ENCODE results near the gene SSBP1. TPM values are rescaled to one million over a fixed set of nuclear protein-coding genes. Genes with fewer than 3 reads are reported as not detected.

SSBP1 gene
- polyA plus RNA-seq, 3 donors = 66.9 to 197 (median 184) TPM

- Histone ChIP-seq H2AFZ (ENCODE audit: insufficient read depth, low read depth, low read length, poor library complexity, severe bottlenecking) (no peak overlapping the region), H3K4me2 (replicated peaks; ENCODE audit: extremely low read depth, low read length, poor library complexity, severe bottlenecking) (no peak overlapping the region), H3K36me3 (replicated peaks in 1 of 2; ENCODE audit: control insufficient read depth in 1 of 2, insufficient read depth in 2 of 2, low read length in 2 of 2) (peaks cover 68 to 72% of the 10 kb centered on the region in 2 donors), H4K20me1 (ENCODE audit: insufficient read depth, low read length) (no peaks in the 10 kb centered on the region), H3K27me3 (ENCODE audit: control insufficient read depth in 2 of 2, insufficient read depth in 2 of 2, low read length in 2 of 2) (no peaks in the 10 kb centered on the region), H3K9ac (ENCODE audit: insufficient read depth, low read length, poor library complexity, severe bottlenecking) (no peak overlapping the region), H3K79me2 (ENCODE audit: insufficient read depth, low read length) (peaks cover 32% of the 10 kb centered on the region), H3K4me3 (replicated peaks in 1 of 3; ENCODE audit: low read depth in 2 of 3, low read length in 3 of 3) (no peak overlapping the region), H3K27ac (ENCODE audit: low read depth in 1 of 2, low read length in 2 of 2) (no peak overlapping the region), H3K4me1 (ENCODE audit: control insufficient read depth in 1 of 2, insufficient read depth in 2 of 2, low read length in 2 of 2) (peaks cover 11 to 15% of the 10 kb centered on the region in 2 donors), H3K9me3 (replicated peaks in 1 of 2; ENCODE audit: control insufficient read depth in 1 of 2, insufficient read depth in 1 of 2, low read length in 2 of 2) (no peaks in the 10 kb centered on the region)
- Mint-ChIP-seq H3K9me3 (peaks cover 0 to 2% (median 0%) of the 10 kb centered on the region in 7 donors), H3K4me1 (peaks cover 20% of the 10 kb centered on the region), H3K27me3 (ENCODE audit: low read depth in 3 of 3) (no peaks in the 10 kb centered on the region), H3K4me3 (no peak overlapping the region), H3K36me3 (peaks cover 59 to 64% of the 10 kb centered on the region in 2 donors), H3K27ac (no peak overlapping the region)
- WGBS (ENCODE audit: insufficient coverage) = no CpG with 5 or more reads among the region's 1 CpG
- intact Hi-C loops (cut with micrococcal nuclease) = no loop called here
- no peak for TF ChIP-seq CTCF (IDR thresholded peaks at IDR 0.05)
- DNase-seq = no peak
These were observed 4.1 kb downstream of the SSBP1 start for GRCh38 chr7:141742229-141742628.

GRCh38 chr7:141744131-141744530 lies 6.0 kb downstream of the SSBP1 start:
- DNase-seq = no peak

More at GRCh38 chr7:141744131-141744530, 6.0 kb downstream of the SSBP1 start:
- Histone ChIP-seq H3K4me2 (replicated peaks; ENCODE audit: extremely low read depth, low read length, poor library complexity, severe bottlenecking) (no peak overlapping the region), H3K9ac (ENCODE audit: insufficient read depth, low read length, poor library complexity, severe bottlenecking) (no peak overlapping the region), H3K4me1 (ENCODE audit: control insufficient read depth in 1 of 2, insufficient read depth in 2 of 2, low read length in 2 of 2) (peaks cover 1 to 7% of the 10 kb centered on the region in 2 donors), H2AFZ (ENCODE audit: insufficient read depth, low read depth, low read length, poor library complexity, severe bottlenecking) (no peak overlapping the region), H3K27ac (ENCODE audit: low read depth in 1 of 2, low read length in 2 of 2) (no peak overlapping the region), H4K20me1 (ENCODE audit: insufficient read depth, low read length) (no peaks in the 10 kb centered on the region), H3K9me3 (replicated peaks in 1 of 2; ENCODE audit: control insufficient read depth in 1 of 2, insufficient read depth in 1 of 2, low read length in 2 of 2) (no peaks in the 10 kb centered on the region), H3K27me3 (ENCODE audit: control insufficient read depth in 2 of 2, insufficient read depth in 2 of 2, low read length in 2 of 2) (no peaks in the 10 kb centered on the region), H3K4me3 (replicated peaks in 1 of 3; ENCODE audit: low read depth in 2 of 3, low read length in 3 of 3) (no peak overlapping the region), H3K79me2 (ENCODE audit: insufficient read depth, low read length) (peaks cover 21% of the 10 kb centered on the region), H3K36me3 (replicated peaks in 1 of 2; ENCODE audit: control insufficient read depth in 1 of 2, insufficient read depth in 2 of 2, low read length in 2 of 2) (peaks cover 85 to 91% of the 10 kb centered on the region in 2 donors)
- Mint-ChIP-seq H3K4me3 (no peak overlapping the region), H3K4me1 (peaks cover 10% of the 10 kb centered on the region), H3K9me3 (peaks cover 0 to 2% (median 0%) of the 10 kb centered on the region in 7 donors), H3K36me3 (peaks cover 66 to 80% of the 10 kb centered on the region in 2 donors), H3K27ac (no peak overlapping the region), H3K27me3 (ENCODE audit: low read depth in 3 of 3) (no peaks in the 10 kb centered on the region)
- TF ChIP-seq CTCF (IDR thresholded peaks at IDR 0.05) = no peak
- WGBS (ENCODE audit: insufficient coverage) = 100% methylated on average over 1 of the region's 2 CpGs
- intact Hi-C loops (cut with micrococcal nuclease) = no loop called here

All from CD14-positive monocyte (primary cell).